BJ (cell line): ENCODE measurements around the gene TNS1. TPM values are rescaled to one million over a fixed set of nuclear protein-coding genes. Genes with fewer than 3 reads are reported as not detected.

Source experiments
- CTCF ChIA-PET: fragments of 350-600 bp; formaldehyde crosslinking; extraction: SDS; loops from one replicate; lab custom pipeline; 2021; ENCODE audit warnings: antibody characterized with exemption, inconsistent platforms; lab: Yijun Ruan, JAX
- POLR2A ChIA-PET: fragments of 300-600 bp; sonication (Branson Sonifier 250); formaldehyde crosslinking; extraction: SDS; loops from one replicate; lab custom pipeline; 2021; ENCODE audit warnings: antibody characterized with exemption; lab: Charles Lee
- DNase-seq: peaks from one replicate; pipeline ENCODE4 v3.0.0-alpha.2; 2011; ENCODE audit warnings: low read depth
- H3K27me3 ChIP-seq: 2 replicates; pipeline ENCODE4 v1.6.0; 2011; ENCODE audit warnings: low read length; ENCODE audit not compliant: control insufficient read depth, insufficient read depth
- H3K36me3 ChIP-seq: 2 replicates; pipeline ENCODE4 v1.5.1; 2011; ENCODE audit warnings: low read length; ENCODE audit not compliant: control insufficient read depth, insufficient read depth
- H3K4me3 ChIP-seq: 2 replicates; pipeline ENCODE4 v1.5.1; 2011; ENCODE audit warnings: low read depth, mild to moderate bottlenecking, control low read depth, low read length
- CTCF ChIP-seq: IDR thresholded peaks from 2 replicates; pipeline ENCODE4 v1.5.1; 2011; ENCODE audit warnings: low read depth, mild to moderate bottlenecking, control low read depth, inconsistent platforms, low read length, moderate library complexity; ENCODE audit not compliant: insufficient read depth
- polyA plus RNA-seq: library from polyadenylated mRNA; depleted of rRNA; stranded (reverse); fragments of >200 nt; gene quantifications from 2 replicates; pipeline ENCODE4 v1.2.3, GENCODE V29; 2011

The TNS1 gene
- polyA plus RNA-seq, 1 experiment, result 35.6 TPM

GRCh38 chr2:218026676-218027425 lies 24.1 kb upstream of the TNS1 start:
- Histone ChIP-seq H3K27me3 (peaks cover 7% of the 10 kb centered on the region), H3K4me3 (no peak overlapping the region), H3K36me3 (no peaks in the 10 kb centered on the region)
- TF ChIP-seq CTCF, result no peak
- CTCF ChIA-PET, result interaction anchor here (1.7 to 2.4 kb wide), 3 partner anchors 9 to 242 kb away, joined by 4 to 11 read pairs (median 10); no protein-coding TSS in a partner anchor
- POLR2A ChIA-PET, result no interaction called here
- no peak for DNase-seq

- ChIA-PET CTCF (interaction anchor here (2.4 kb wide), 1 partner anchor 240 kb away, joined by 11 read pairs; no protein-coding TSS in a partner anchor), POLR2A (no interaction called here)
- H3K36me3 ChIP-seq, result no peaks in the 10 kb centered on the region
- no peak overlapping the region for H3K4me3 ChIP-seq
- TF ChIP-seq CTCF, result no peak
- DNase-seq, result no peak
- peaks cover 7% of the 10 kb centered on the region for H3K27me3 ChIP-seq
Observed at GRCh38 chr2:218026244-218026643, 23.4 kb upstream of the TNS1 start.

GRCh38 chr2:218024871-218025270 lies 22.1 kb upstream of the TNS1 start:
- no peak for TF ChIP-seq CTCF
- H3K27me3 ChIP-seq, result peaks cover 5% of the 10 kb centered on the region

GRCh38 chr2:218024336-218024735 lies 21.5 kb upstream of the TNS1 start:
- Histone ChIP-seq H3K36me3 (no peaks in the 10 kb centered on the region), H3K4me3 (no peak overlapping the region), H3K27me3 (peaks cover 3% of the 10 kb centered on the region)
- no peak for DNase-seq
- CTCF ChIA-PET, result interaction anchor here (0.6 to 2.4 kb wide), 7 partner anchors 9 to 239 kb away, joined by 3 to 11 read pairs (median 3); no protein-coding TSS in a partner anchor
- POLR2A ChIA-PET, result no interaction called here
- TF ChIP-seq CTCF, result no peak

More at GRCh38 chr2:218024871-218025270, 22.1 kb upstream of the TNS1 start:
- CTCF ChIA-PET, result interaction anchor here (1.1 to 2.4 kb wide), 4 partner anchors 9 to 239 kb away, joined by 3 to 11 read pairs (median 6); no protein-coding TSS in a partner anchor
- H3K36me3 ChIP-seq, result no peaks in the 10 kb centered on the region
- no peak for DNase-seq
- POLR2A ChIA-PET, result no interaction called here
- no peak overlapping the region for H3K4me3 ChIP-seq

- ChIA-PET POLR2A (no interaction called here), CTCF (interaction anchor here (1.0 to 1.9 kb wide), 4 partner anchors 13 to 238 kb away, joined by 3 to 9 read pairs (median 3); no protein-coding TSS in a partner anchor)
- Histone ChIP-seq H3K27me3 (peaks cover 3% of the 10 kb centered on the region), H3K36me3 (no peaks in the 10 kb centered on the region), H3K4me3 (no peak overlapping the region)
- no peak for DNase-seq
- TF ChIP-seq CTCF, result no peak
Observed at GRCh38 chr2:218023636-218024035, 20.8 kb upstream of the TNS1 start.
